HEK293 (cell line): ENCODE data around the gene TRAF4.
A peak's percentile ranks its signal among the peaks of the same experiment; 100 is the strongest.

Source experiments
- CTCF ChIA-PET: fragments of 350-600 bp; formaldehyde crosslinking; extraction: SDS; loops from one replicate; lab custom pipeline; 2021; ENCODE audit warnings: antibody characterized with exemption; lab: Yijun Ruan, JAX
- POLR2A ChIA-PET: fragments of 300-600 bp; formaldehyde crosslinking; extraction: SDS; loops from one replicate; lab custom pipeline; 2020; ENCODE audit warnings: antibody characterized with exemption, inconsistent platforms; lab: Yijun Ruan, JAX
- H3K27ac ChIP-seq: fragments of 200-500 bp; sonication (Bioruptor generic); 2 replicates; pipeline ENCODE4 v1.5.1; 2014; ENCODE audit warnings: low read depth, low read length, control low read depth, inconsistent platforms; ENCODE audit errors: extremely low read depth
- H3K36me3 ChIP-seq, 2 experiments: fragments of 200-500 bp in 1 of 2; sonication (Bioruptor generic) in 1 of 2; 1 replicate in 1 of 2; 2 replicates in 1 of 2; pipeline ENCODE4 v1.5.1; 2014 to 2017; ENCODE audit warnings: inconsistent platforms in 2 of 2, low read length in 2 of 2; ENCODE audit not compliant: control insufficient read depth in 2 of 2, insufficient read depth in 1 of 2
- H3K4me1 ChIP-seq: fragments of 200-500 bp; sonication (Bioruptor generic); 2 replicates; pipeline ENCODE4 v1.5.1; 2014; ENCODE audit warnings: mild to moderate bottlenecking, low read length, inconsistent platforms; ENCODE audit not compliant: control insufficient read depth, insufficient read depth
- H3K4me3 ChIP-seq: 2 replicates; pipeline ENCODE4 v1.5.1; 2011; ENCODE audit warnings: low read depth, mild to moderate bottlenecking, control low read depth, low read length, moderate library complexity
- H3K9me3 ChIP-seq: fragments of 200-500 bp; sonication (Bioruptor generic); 2 replicates; pipeline ENCODE4 v1.5.1; 2014; ENCODE audit warnings: low read depth, low read length, inconsistent platforms; ENCODE audit not compliant: control insufficient read depth, insufficient read depth
- ATF2 ChIP-seq: fragments of 450-650 bp; formaldehyde crosslinking; IDR thresholded peaks from 2 replicates; pipeline ENCODE4 v1.5.1; 2016; ENCODE audit warnings: missing biosample characterization, missing genetic modification characterization, low read depth
- GLI4 ChIP-seq: fragments of 450-650 bp; formaldehyde crosslinking; IDR thresholded peaks from 2 replicates; pipeline ENCODE4 v1.5.1; 2016; ENCODE audit warnings: missing biosample characterization, missing genetic modification characterization
- KLF1 ChIP-seq: fragments of 450-650 bp; formaldehyde crosslinking; IDR thresholded peaks from 2 replicates; pipeline ENCODE4 v1.5.1; 2016; ENCODE audit warnings: missing biosample characterization, missing genetic modification characterization
- KLF8 ChIP-seq: fragments of 450-650 bp; formaldehyde crosslinking; IDR thresholded peaks from 2 replicates; pipeline ENCODE4 v1.5.1; 2016; ENCODE audit warnings: missing biosample characterization, missing genetic modification characterization
- RBAK ChIP-seq: fragments of 450-650 bp; formaldehyde crosslinking; IDR thresholded peaks from 2 replicates; pipeline ENCODE4 v1.5.1; 2016; ENCODE audit warnings: missing biosample characterization, missing genetic modification characterization
- SP2 ChIP-seq: fragments of 450-650 bp; formaldehyde crosslinking; IDR thresholded peaks from 2 replicates; pipeline ENCODE4 v1.5.1; 2016; ENCODE audit warnings: missing biosample characterization, missing genetic modification characterization
- SP7 ChIP-seq: fragments of 450-650 bp; formaldehyde crosslinking; IDR thresholded peaks from 2 replicates; pipeline ENCODE4 v1.5.1; 2016; ENCODE audit warnings: missing biosample characterization, missing genetic modification characterization
- TSHZ1 ChIP-seq: fragments of 450-650 bp; formaldehyde crosslinking; IDR thresholded peaks from 2 replicates; pipeline ENCODE4 v1.5.1; 2016; ENCODE audit warnings: missing biosample characterization, missing genetic modification characterization, borderline replicate concordance
- ZBTB17 ChIP-seq: fragments of 450-650 bp; formaldehyde crosslinking; IDR thresholded peaks from 2 replicates; pipeline ENCODE4 v1.5.1; 2016; ENCODE audit warnings: missing biosample characterization, missing genetic modification characterization
- ZBTB6 ChIP-seq: fragments of 450-650 bp; formaldehyde crosslinking; IDR thresholded peaks from 2 replicates; pipeline ENCODE4 v1.5.1; 2017; ENCODE audit warnings: missing biosample characterization, missing genetic modification characterization
- ZEB2 ChIP-seq: fragments of 450-650 bp; formaldehyde crosslinking; IDR thresholded peaks from 2 replicates; pipeline ENCODE4 v1.5.1; 2016; ENCODE audit warnings: missing biosample characterization, missing genetic modification characterization
- ZFHX2 ChIP-seq: fragments of 450-650 bp; formaldehyde crosslinking; conservative IDR thresholded peaks from 2 replicates; pipeline ENCODE4 v1.5.1; 2016; ENCODE audit warnings: missing biosample characterization, missing genetic modification characterization
- ZFP3 ChIP-seq: fragments of 450-650 bp; formaldehyde crosslinking; IDR thresholded peaks from 2 replicates; pipeline ENCODE4 v1.5.1; 2016; ENCODE audit warnings: low read depth, missing biosample characterization, missing genetic modification characterization
- ZNF10 ChIP-seq: fragments of 450-650 bp; formaldehyde crosslinking; IDR thresholded peaks from 2 replicates; pipeline ENCODE4 v1.5.1; 2017; ENCODE audit warnings: missing biosample characterization, missing genetic modification characterization
- ZNF138 ChIP-seq: fragments of 450-650 bp; formaldehyde crosslinking; IDR thresholded peaks from 2 replicates; pipeline ENCODE4 v1.5.1; 2016; ENCODE audit warnings: missing biosample characterization, missing genetic modification characterization, borderline replicate concordance
- ZNF140 ChIP-seq: fragments of 450-650 bp; formaldehyde crosslinking; IDR thresholded peaks from 2 replicates; pipeline ENCODE4 v1.5.1; 2016; ENCODE audit warnings: missing biosample characterization, missing genetic modification characterization
- ZNF16 ChIP-seq: fragments of 450-650 bp; formaldehyde crosslinking; IDR thresholded peaks from 2 replicates; pipeline ENCODE4 v1.5.1; 2016; ENCODE audit warnings: low read depth, missing biosample characterization, missing genetic modification characterization
- ZNF18 ChIP-seq: fragments of 450-650 bp; formaldehyde crosslinking; IDR thresholded peaks from 2 replicates; pipeline ENCODE4 v1.5.1; 2016; ENCODE audit warnings: missing biosample characterization, missing genetic modification characterization
- ZNF19 ChIP-seq: fragments of 450-650 bp; formaldehyde crosslinking; IDR thresholded peaks from 2 replicates; pipeline ENCODE4; 2016; ENCODE audit warnings: missing biosample characterization, missing genetic modification characterization, low read depth
- ZNF366 ChIP-seq: fragments of 450-650 bp; formaldehyde crosslinking; conservative IDR thresholded peaks from 2 replicates; pipeline ENCODE4 v1.5.1; 2016; ENCODE audit warnings: missing biosample characterization, missing genetic modification characterization
- ZNF391 ChIP-seq: fragments of 450-650 bp; formaldehyde crosslinking; IDR thresholded peaks from 2 replicates; pipeline ENCODE4 v1.5.1; 2016; ENCODE audit warnings: low read depth, missing biosample characterization, missing genetic modification characterization, borderline replicate concordance
- ZNF394 ChIP-seq: fragments of 450-650 bp; formaldehyde crosslinking; IDR thresholded peaks from 2 replicates; pipeline ENCODE4 v1.5.1; 2016; ENCODE audit warnings: missing biosample characterization, missing genetic modification characterization, mild to moderate bottlenecking, moderate library complexity, borderline replicate concordance
- ZNF521 ChIP-seq: fragments of 450-650 bp; formaldehyde crosslinking; IDR thresholded peaks from 2 replicates; pipeline ENCODE4 v1.5.1; 2017; ENCODE audit warnings: missing biosample characterization, mild to moderate bottlenecking, missing genetic modification characterization
- ZNF610 ChIP-seq: fragments of 450-650 bp; formaldehyde crosslinking; IDR thresholded peaks from 2 replicates; pipeline ENCODE4 v1.5.1; 2016; ENCODE audit warnings: missing biosample characterization, missing genetic modification characterization, borderline replicate concordance
- ZNF639 ChIP-seq: fragments of 450-650 bp; formaldehyde crosslinking; IDR thresholded peaks from 2 replicates; pipeline ENCODE4 v1.5.1; 2016; ENCODE audit warnings: missing biosample characterization, missing genetic modification characterization
- ZNF660 ChIP-seq: fragments of 450-650 bp; IDR thresholded peaks from 2 replicates; pipeline ENCODE4 v1.5.1; 2018; ENCODE audit warnings: missing biosample characterization, mild to moderate bottlenecking, missing genetic modification characterization
- ZNF747 ChIP-seq: fragments of 450-650 bp; formaldehyde crosslinking; IDR thresholded peaks from 2 replicates; pipeline ENCODE4 v1.5.1; 2016; ENCODE audit warnings: missing biosample characterization, missing genetic modification characterization
- ZNF768 ChIP-seq: fragments of 450-650 bp; formaldehyde crosslinking; IDR thresholded peaks from 2 replicates; pipeline ENCODE4 v1.5.1; 2018; ENCODE audit warnings: missing biosample characterization, mild to moderate bottlenecking, missing genetic modification characterization
- ZNF837 ChIP-seq: fragments of 450-650 bp; formaldehyde crosslinking; IDR thresholded peaks from 2 replicates; pipeline ENCODE4 v1.5.1; 2016; ENCODE audit warnings: missing biosample characterization, missing genetic modification characterization

TRAF4 gene

GRCh38 chr17:28725166-28725659 is 18.6 kb upstream of the TRAF4 start:
- Histone ChIP-seq H3K4me3 (peak overlapping the region; percentile 55), H3K36me3 (peaks cover 26 to 51% of the 10 kb centered on the region in 2 experiments), H3K4me1 (peaks cover 9% of the 10 kb centered on the region; the same call in 1 of the 2 replicates), H3K9me3 (no peaks in the 10 kb centered on the region), H3K27ac (peak overlapping the region; percentile 99)
- POLR2A ChIA-PET: interaction anchor here (0.6 to 6.7 kb wide), 24 partner anchors 10 to 359 kb away, joined by 3 to 448 read pairs (median 5); partner anchors contain the start of genes BLTP2, DHRS13, ERAL1 and FAM222B
- CTCF ChIA-PET: interaction anchor here (0.6 to 13.6 kb wide), 14 partner anchors 12 to 393 kb away, joined by 3 to 445 read pairs (median 3); partner anchors contain the start of genes PROCA1 and TRAF4
- TF ChIP-seq ZNF16 (no peak; the same call in 1 of the 2 replicates), ZNF138 (tag by site-specific recombination) (no peak), ZBTB6 (no peak), SP7 (no peak; the same call in none of the 2 replicates), ZNF639 (tag by site-specific recombination) (peak; percentile 52; the same call in 1 of the 2 replicates), ZNF10 (tag by site-specific recombination) (no peak), ZNF394 (tag by site-specific recombination) (peak; percentile 83), ZNF391 (tag by site-specific recombination) (0 out of 2 replicates have a peak, but pooled peaks have one; percentile 40), ZNF768 (tag by site-specific recombination) (0 out of 2 replicates have a peak, but pooled peaks have one; percentile 18), ZNF18 (tag by site-specific recombination) (peak; percentile 23; the same call in 1 of the 2 replicates), ZNF366 (tag by site-specific recombination) (peak; percentile 98), GLI4 (tag by site-specific recombination) (no peak), SP2 (tag by site-specific recombination) (peak; percentile 34; the same call in 1 of the 2 replicates), ZNF747 (tag by site-specific recombination) (no peak), RBAK (tag by site-specific recombination) (no peak), ZBTB17 (tag by site-specific recombination) (0 out of 2 replicates have a peak, but pooled peaks have one; percentile 86), KLF1 (no peak), KLF8 (tag by site-specific recombination) (0 out of 2 replicates have a peak, but pooled peaks have one; percentile 2), ZFP3 (tag by site-specific recombination) (no peak), TSHZ1 (tag by site-specific recombination) (peak; percentile 27; the same call in 1 of the 2 replicates), ZNF660 (peak; percentile 1; the same call in 1 of the 2 replicates), ZNF140 (tag by site-specific recombination) (no peak), ZNF837 (tag by site-specific recombination) (0 out of 2 replicates have a peak, but pooled peaks have one; percentile 20), ZFHX2 (tag by site-specific recombination) (0 out of 2 replicates have a peak, but pooled peaks have one; percentile 36), ZNF19 (tag by site-specific recombination) (no peak), ATF2 (tag by site-specific recombination) (peak; percentile 95), ZNF521 (no peak), ZEB2 (peak; percentile 90), ZNF610 (tag by site-specific recombination) (no peak)
